ENCODE results near the gene P2RX4. TPM values are rescaled to one million over a fixed set of nuclear protein-coding genes. Genes with fewer than 3 reads are reported as not detected.

P2RX4 gene
- total and polyA plus RNA-seq, 2 of the 13 experiments (the other 11 are each of a cell fraction or from before 2014, with no cell fraction given), result 13.8 to 30.8 TPM

- Histone ChIP-seq H3K4me2 (ENCODE audit: low read depth, low read length) (no peak overlapping the region), H3K4me3 (replicated peaks in 1 of 3; ENCODE audit: insufficient read depth in 1 of 3, low read depth in 2 of 3, low read length in 3 of 3) (no peak overlapping the region), H3K36me3 (replicated peaks in 1 of 2; ENCODE audit: control insufficient read depth in 1 of 2, insufficient read depth in 2 of 2, low read length in 2 of 2) (no peaks in the 10 kb centered on the region), H2AFZ (ENCODE audit: low read length) (no peak overlapping the region), H3K27me3 (ENCODE audit: control insufficient read depth in 1 of 2, insufficient read depth in 2 of 2, low read length in 2 of 2) (no peaks in the 10 kb centered on the region; a peak in 2 of 5 replicates), H3K9me3 (ENCODE audit: low read length) (no peaks in the 10 kb centered on the region), H3K79me2 (ENCODE audit: insufficient read depth, low read length) (no peaks in the 10 kb centered on the region), H3K27ac (ENCODE audit: extremely low read length, insufficient read depth, low read length) (no peak overlapping the region), H3K4me1 (ENCODE audit: insufficient read depth, low read length) (peaks cover 16% of the 10 kb centered on the region; the same call in 1 of the 2 replicates), H4K20me1 (ENCODE audit: insufficient read depth, low read length) (no peaks in the 10 kb centered on the region), H3K9ac (ENCODE audit: insufficient read depth, low read depth, low read length) (no peak overlapping the region)
- in situ Hi-C loops (cut with HindIII; ENCODE audit: extremely low pct_ligation_motif_present, low pct_unique_long_range_greater_than_20kb), result no loop called here
- ATAC-seq (no peak), DNase-seq (ENCODE audit: low spot score) (no peak), FAIRE-seq (no peak)
- WGBS (ENCODE audit: low lambda C conversion rate), result 51% methylated on average over 5 of the region's 6 CpGs
- no TSS peak for BruUV-seq (replicated peaks)
- intact Hi-C loops (cut with micrococcal nuclease; ENCODE audit: unreplicated experiment), result no loop called here
- no peak for TF ChIP-seq ZNF713 (CRISPR knock-in tag; IDR thresholded peaks at IDR 0.05)
- no peak for TF ChIP-seq TCF7L2 (IDR thresholded peaks at IDR 0.05; ENCODE audit: low read depth, low read length)
- TF ChIP-seq ZNF775 (CRISPR knock-in tag; IDR thresholded peaks at IDR 0.05; ENCODE audit: borderline replicate concordance), result no peak
- TF ChIP-seq ZUFSP (CRISPR knock-in tag; IDR thresholded peaks at IDR 0.05; ENCODE audit: borderline replicate concordance), result no peak
- TF ChIP-seq NFYC (CRISPR knock-in tag; IDR thresholded peaks at IDR 0.05), result no peak
- no peak for TF ChIP-seq HMGXB3 (CRISPR knock-in tag; IDR thresholded peaks at IDR 0.05; ENCODE audit: borderline replicate concordance)
- CTCF ChIA-PET (ENCODE audit: low intra/inter-chr PET ratio, low total read pairs), result no interaction called here
- POLR2A ChIA-PET, result no interaction called here
These were observed 37.8 kb upstream of the P2RX4 start for GRCh38 chr12:121172145-121172544.
